K562 (cell line): ENCODE measurements around the gene CPNE2. TPM values are rescaled to one million over a fixed set of nuclear protein-coding genes. Genes with fewer than 3 reads are reported as not detected.

Experiments used
- ATAC-seq: fragments of 200-7000 bp; cut with Tn5 transposase; 3 replicates; pipeline ENCODE4 v1.9.1; 2020; ENCODE audit warnings: moderate library complexity
- BruUV-seq: library from RNA; stranded (reverse); fragments of 400-500 nt; replicated peaks from 2 replicates; lab custom pipeline; 2021; lab: Mats Ljungman, UMichigan
- CTCF ChIA-PET: fragments of 300-600 bp; formaldehyde crosslinking; extraction: SDS; loops from one replicate; lab custom pipeline; 2021; ENCODE audit warnings: low intra/inter-chr PET ratio; lab: Yijun Ruan, JAX
- POLR2A ChIA-PET: fragments of 300-600, 350-650 bp; sonication (Branson Sonifier 250); formaldehyde crosslinking; extraction: SDS; loops from one replicate; lab custom pipeline; 2021; ENCODE audit warnings: antibody characterized with exemption, inconsistent platforms; lab: Yijun Ruan, JAX
- DNase-seq, 4 experiments: peaks; one replicate each; pipeline versions ENCODE4 v3.0.0 to v3.0.0-alpha.2; 2011 to 2018; ENCODE audit warnings: low spot score in 3 of 4, mixed read lengths in 3 of 4; ENCODE audit errors: extremely low read depth in 1 of 4
- FAIRE-seq: peaks from 2 replicates; lab custom pipeline; 2011; peaks lifted over from hg19 to GRCh38; lab: Jason Lieb, UNC
- H2AFZ ChIP-seq: 2 replicates; pipeline ENCODE4 v1.6.0; 2011; ENCODE audit warnings: low read depth, low read length, control low read depth, inconsistent platforms
- H3K27ac ChIP-seq: fragments of 200-600 bp; 3 replicates; pipeline ENCODE4 v1.8.0; 2011; ENCODE audit warnings: low read depth, mild to moderate bottlenecking, control low read depth, inconsistent platforms, low read length, moderate library complexity, mixed read lengths; ENCODE audit errors: extremely low read depth
- H3K27me3 ChIP-seq, 2 experiments: fragments of 300-600 bp in 1 of 2; 2 replicates in 1 of 2; 3 replicates in 1 of 2; pipeline versions ENCODE4 v1.6.0 to v1.8.0; 2011; ENCODE audit warnings: inconsistent platforms in 2 of 2, low read length in 2 of 2, mild to moderate bottlenecking in 1 of 2, mixed read lengths in 1 of 2, moderate library complexity in 1 of 2; ENCODE audit not compliant: control insufficient read depth in 2 of 2, insufficient read depth in 2 of 2
- H3K36me3 ChIP-seq: fragments of 300-600 bp; 3 replicates; pipeline ENCODE4 v1.8.0; 2011; ENCODE audit warnings: mild to moderate bottlenecking, low read length, inconsistent platforms; ENCODE audit not compliant: control insufficient read depth, insufficient read depth
- H3K4me1 ChIP-seq, 2 experiments: fragments of 200-600 bp in 1 of 2; replicated peaks in 1 of 2; 2 replicates in 1 of 2; 3 replicates in 1 of 2; pipeline versions ENCODE4 v1.5.1 to v1.8.0; 2011; ENCODE audit warnings: inconsistent platforms in 2 of 2, low read length in 2 of 2, mild to moderate bottlenecking in 1 of 2, mixed read lengths in 1 of 2, moderate library complexity in 1 of 2; ENCODE audit not compliant: control insufficient read depth in 2 of 2, insufficient read depth in 2 of 2
- H3K4me2 ChIP-seq: 2 replicates; pipeline ENCODE4 v1.6.1; 2011; ENCODE audit warnings: low read length, control low read depth, inconsistent platforms, mixed read lengths; ENCODE audit not compliant: insufficient read depth
- H3K4me3 ChIP-seq: fragments of 200-600 bp; sonication (generic), shearing (Covaris generic); 2 replicates; pipeline ENCODE4 v1.5.1; 2016; ENCODE audit warnings: control low read depth, inconsistent platforms
- H3K79me2 ChIP-seq: fragments of 200-600 bp; 3 replicates; pipeline ENCODE4 v1.8.0; 2011; ENCODE audit warnings: low read length, inconsistent platforms; ENCODE audit not compliant: control insufficient read depth, insufficient read depth
- H3K9ac ChIP-seq, 2 experiments: 2 replicates each; pipeline versions ENCODE4 v1.6.0 to v1.6.1; 2011; ENCODE audit warnings: low read depth in 2 of 2, low read length in 2 of 2, control low read depth in 1 of 2, inconsistent platforms in 1 of 2, mild to moderate bottlenecking in 1 of 2, mixed read lengths in 1 of 2; ENCODE audit not compliant: insufficient read depth in 1 of 2
- H3K9me1 ChIP-seq: one replicate; pipeline ENCODE4 v1.6.0; 2011; ENCODE audit warnings: inconsistent platforms, mild to moderate bottlenecking, low read length, moderate library complexity; ENCODE audit not compliant: control insufficient read depth, insufficient read depth
- H3K9me3 ChIP-seq: replicated peaks from 2 replicates; pipeline ENCODE4 v1.5.1; 2011; ENCODE audit warnings: low read depth, low read length, inconsistent platforms; ENCODE audit not compliant: control insufficient read depth, insufficient read depth
- H4K20me1 ChIP-seq: replicated peaks from 2 replicates; pipeline ENCODE4 v1.6.1; 2011; ENCODE audit warnings: low read length, inconsistent platforms, mixed read lengths; ENCODE audit not compliant: control insufficient read depth, insufficient read depth
- CBX5 ChIP-seq: IDR thresholded peaks from 2 replicates; pipeline ENCODE4 v1.6.1; 2014; ENCODE audit warnings: low read depth, borderline replicate concordance
- E2F6 ChIP-seq, 2 experiments: IDR thresholded peaks; 2 replicates each; pipeline ENCODE4 v1.6.1; 2011; ENCODE audit warnings: borderline replicate concordance in 1 of 2, control low read depth in 1 of 2, low read depth in 1 of 2, low read length in 1 of 2, mild to moderate bottlenecking in 1 of 2, mixed read lengths in 1 of 2, moderate library complexity in 1 of 2; ENCODE audit not compliant: insufficient read depth in 1 of 2, insufficient read length in 1 of 2, poor library complexity in 1 of 2, severe bottlenecking in 1 of 2; ENCODE audit errors: extremely low read depth in 1 of 2
- EP400 ChIP-seq: fragments of 450-650 bp; IDR thresholded peaks from 2 replicates; pipeline ENCODE4 v1.6.1; 2017; ENCODE audit warnings: antibody characterized with exemption, mild to moderate bottlenecking, moderate library complexity
- ETV5 ChIP-seq: sonication (generic); formaldehyde crosslinking; IDR thresholded peaks from 2 replicates; pipeline ENCODE4 v1.4.0; 2020; ENCODE audit warnings: low read depth, mild to moderate bottlenecking, missing genetic modification reagents
- FOS ChIP-seq: IDR thresholded peaks from 3 replicates; pipeline ENCODE4 v1.6.1; 2011; ENCODE audit not compliant: insufficient read length; ENCODE audit errors: extremely low read depth
- GATAD2B ChIP-seq: fragments of 450-650 bp; IDR thresholded peaks from 2 replicates; pipeline ENCODE4 v1.6.1; 2017; ENCODE audit warnings: mild to moderate bottlenecking, borderline replicate concordance
- KLF16 ChIP-seq: IDR thresholded peaks from 2 replicates; pipeline ENCODE4 v1.6.1; 2016; ENCODE audit warnings: antibody characterized with exemption
- PHF20 ChIP-seq: fragments of 450-650 bp; IDR thresholded peaks from 2 replicates; pipeline ENCODE4 v1.6.1; 2018; ENCODE audit not compliant: partially characterized antibody
- TCFL5 ChIP-seq: fragments of 250-450 bp; sonication (Bioruptor Pico); conservative IDR thresholded peaks from 2 replicates; pipeline ENCODE4 v1.6.1; 2021; ENCODE audit warnings: mild to moderate bottlenecking, moderate library complexity, matching md5 sums
- ZBTB5 ChIP-seq: fragments of 450-650 bp; IDR thresholded peaks from 2 replicates; pipeline ENCODE4 v1.6.1; 2017; ENCODE audit warnings: antibody characterized with exemption
- ZNF253 ChIP-seq: fragments of 250-450 bp; sonication (Bioruptor Pico); conservative IDR thresholded peaks from 2 replicates; pipeline ENCODE4 v1.6.1; 2021; ENCODE audit warnings: mild to moderate bottlenecking
- ZNF324 ChIP-seq: fragments of 250-450 bp; sonication (Bioruptor Pico); IDR thresholded peaks from 2 replicates; pipeline ENCODE4 v1.4.0; 2020; ENCODE audit warnings: mild to moderate bottlenecking
- ZNF785 ChIP-seq: fragments of 250-450 bp; sonication (Bioruptor Pico); IDR thresholded peaks from 2 replicates; pipeline ENCODE4 v1.4.0; 2020; ENCODE audit warnings: mild to moderate bottlenecking
- ZSCAN29 ChIP-seq: fragments of 450-650 bp; IDR thresholded peaks from 2 replicates; pipeline ENCODE4 v1.6.1; 2017
- WGBS: fragments of 100-300 bp; shearing (Covaris generic); methylation state at CpG from one replicate; pipeline ENCODE4 v1.1.6; 2016; ENCODE audit warnings: low coverage, mixed read lengths; ENCODE audit not compliant: insufficient coverage; ENCODE audit errors: missing lambda C conversion rate; 5-methylcytosine and 5-hydroxymethylcytosine counted together
- in situ Hi-C: fragments of 300-500 bp; cut with MboI; formaldehyde crosslinking; loops from 4 replicates; pipeline ENCODE4 v1.15.0; 2018; ENCODE audit warnings: inconsistent platforms, mixed read lengths
- intact Hi-C: fragments of 100-400 bp; cut with micrococcal nuclease; formaldehyde crosslinking; loops from 2 replicates; pipeline ENCODE4 v1.14.2; 2022
- polyA plus RNA-seq, 8 experiments: library from polyadenylated mRNA; depleted of rRNA in 4 of 8; stranded (reverse) in 5 of 8; unstranded in 3 of 8; fragments of >200 nt; fragmentation: Nextera tagmentation in 2 of 8; fragmentation: Illumina TruSeq in 1 of 8; extraction: Ambion mirVana in 2 of 8; extraction: Trizol in 1 of 8; gene quantifications; 2 replicates each; pipeline versions ENCODE4 v1.2.1 to v1.2.3, GENCODE V29; 2011 to 2014; ENCODE audit warnings: inconsistent platforms in 1 of 8, missing spikeins in 1 of 8
- total RNA-seq, 7 experiments: library from RNA; depleted of rRNA in 6 of 7; stranded (reverse); fragments of >200 nt in 6 of 7; fragmentation: Illumina TruSeq in 2 of 7; extraction: Trizol in 2 of 7; gene quantifications; 2 replicates each; pipeline versions ENCODE4 v1.2.1 to v1.2.3, GENCODE V29; 2011 to 2021; ENCODE audit warnings: low replicate concordance in 1 of 7

CPNE2 gene
- total and polyA plus RNA-seq, 9 of the 15 experiments (the other 6 are each of a cell fraction or from before 2014, with no cell fraction given), result 3.0 to 13.9 (median 8.6) TPM

GRCh38 chr16:57147381-57148221 lies 55.2 kb downstream of the CPNE2 start (continued):
- TF ChIP-seq FOS, result no peak
- TF ChIP-seq TCFL5 (CRISPR knock-in tag), result no peak
- TF ChIP-seq, all 486 proteins: peak for 0

GRCh38 chr16:57148481-57148880 lies 56.1 kb downstream of the CPNE2 start:
- ATAC-seq (no peak), FAIRE-seq (no peak), DNase-seq (no peak)
- peaks cover 17% of the 10 kb centered on the region in 2 experiments for H3K4me1 ChIP-seq
- in situ Hi-C loops (no loop called here), intact Hi-C loops (no loop called here)
- WGBS, result 80% methylated on average over 6 of the region's 6 CpGs
- POLR2A ChIA-PET, result interaction anchor here (1.1 to 1.8 kb wide), 5 partner anchors 8 to 76 kb away, joined by 3 to 5 read pairs (median 4); no protein-coding TSS in a partner anchor
- H3K27me3 ChIP-seq, result no peaks in the 10 kb centered on the region
- BruUV-seq, result no TSS peak
- H2AFZ ChIP-seq, result no peak overlapping the region
- H3K9ac ChIP-seq, result no peak overlapping the region
- no peak overlapping the region for H3K27ac ChIP-seq
- no peaks in the 10 kb centered on the region for H3K9me1 ChIP-seq
- peaks cover 18% of the 10 kb centered on the region; the same call in 2 of the 3 replicates for H3K36me3 ChIP-seq
- H3K9me3 ChIP-seq, result no peaks in the 10 kb centered on the region
- H3K4me2 ChIP-seq, result no peak overlapping the region
- H4K20me1 ChIP-seq, result no peaks in the 10 kb centered on the region
- H3K79me2 ChIP-seq, result no peaks in the 10 kb centered on the region
- no peak overlapping the region for H3K4me3 ChIP-seq
- CTCF ChIA-PET, result no interaction called here
- no peak for TF ChIP-seq ZSCAN29
- TF ChIP-seq PHF20, result no peak
- no peak for TF ChIP-seq ETV5
- TF ChIP-seq GATAD2B, result no peak
- TF ChIP-seq KLF16, result no peak
- no peak for TF ChIP-seq ZNF324
- TF ChIP-seq CBX5, result no peak
- no peak for TF ChIP-seq ZNF253 (CRISPR knock-in tag)
- TF ChIP-seq E2F6 (IDR thresholded peaks at IDR 0.05; ENCODE audit: borderline replicate concordance in 1 of 2, extremely low read depth in 1 of 2, insufficient read depth in 1 of 2, insufficient read length in 1 of 2, low read depth in 1 of 2, low read length in 1 of 2, poor library complexity in 1 of 2, severe bottlenecking in 1 of 2), result no peak
- no peak for TF ChIP-seq ZBTB5
- no peak for TF ChIP-seq EP400
- no peak for TF ChIP-seq ZNF785 (CRISPR knock-in tag)
